NB4 (cell line): Measurements from ENCODE around the gene FARP1.

Source experiments
- MYC ChIP-seq: IDR thresholded peaks from 2 replicates; pipeline ENCODE4 v1.6.1; 2011; ENCODE audit warnings: low read depth, low read length
- POLR2A ChIP-seq: IDR thresholded peaks from 2 replicates; pipeline ENCODE4 v1.6.1; 2011; ENCODE audit warnings: mild to moderate bottlenecking; ENCODE audit not compliant: insufficient read length; ENCODE audit errors: extremely low read depth
- TF ChIP-seq, protein P1 (sequence below): IDR thresholded peaks from one replicate; pipeline ENCODE4 v1.5.1; 2012; ENCODE audit warnings: low read depth, low read length
- TF ChIP-seq, protein P2 (sequence below): IDR thresholded peaks from 2 replicates; pipeline ENCODE4 v1.6.1; 2011; ENCODE audit warnings: low read depth, low read length

DNA sequence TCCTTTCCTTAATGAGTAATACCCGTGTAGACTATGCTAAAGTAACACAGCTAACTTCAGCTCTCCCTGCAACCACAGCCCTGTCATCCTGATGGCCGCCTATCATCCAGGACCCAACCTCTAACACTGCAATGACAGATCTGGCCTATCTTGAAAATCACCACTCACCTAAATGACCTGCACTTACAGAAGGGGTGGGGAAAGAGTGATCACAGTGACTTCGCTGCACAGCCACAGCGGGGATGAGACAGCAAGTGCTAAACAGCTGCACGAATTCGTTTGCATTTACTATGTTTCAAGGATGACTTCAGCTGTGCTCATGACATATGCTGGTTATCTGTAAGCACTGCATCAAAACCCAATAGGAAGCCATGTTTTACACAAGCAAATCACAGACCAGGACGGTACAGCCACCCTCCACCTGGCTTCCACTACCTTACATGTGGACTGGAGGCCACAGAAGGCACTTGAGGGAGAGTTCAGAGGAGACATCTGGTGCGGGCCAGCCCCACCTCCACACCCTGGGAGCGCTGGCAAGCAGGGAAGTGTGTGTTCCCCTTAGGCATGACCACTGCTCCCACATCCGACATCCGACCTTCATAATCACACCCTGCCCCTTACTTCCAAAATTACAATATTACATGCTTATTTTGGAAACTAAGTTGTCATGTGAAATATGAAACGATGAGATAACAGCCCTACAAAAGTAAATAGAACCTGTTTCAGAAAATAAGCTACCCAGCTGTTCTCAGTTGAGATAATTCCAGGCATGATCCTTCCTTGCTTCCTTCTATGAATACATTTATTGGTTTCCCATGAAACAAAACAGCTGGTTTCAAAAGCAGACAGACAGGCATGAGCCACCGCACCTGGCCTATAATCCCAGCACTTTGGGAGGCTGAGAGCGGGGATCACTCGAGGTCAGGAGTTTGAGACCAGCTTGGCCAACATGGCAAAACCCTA is 338.3 kb downstream of the FARP1 start:
- TF ChIP-seq, protein P1, sequence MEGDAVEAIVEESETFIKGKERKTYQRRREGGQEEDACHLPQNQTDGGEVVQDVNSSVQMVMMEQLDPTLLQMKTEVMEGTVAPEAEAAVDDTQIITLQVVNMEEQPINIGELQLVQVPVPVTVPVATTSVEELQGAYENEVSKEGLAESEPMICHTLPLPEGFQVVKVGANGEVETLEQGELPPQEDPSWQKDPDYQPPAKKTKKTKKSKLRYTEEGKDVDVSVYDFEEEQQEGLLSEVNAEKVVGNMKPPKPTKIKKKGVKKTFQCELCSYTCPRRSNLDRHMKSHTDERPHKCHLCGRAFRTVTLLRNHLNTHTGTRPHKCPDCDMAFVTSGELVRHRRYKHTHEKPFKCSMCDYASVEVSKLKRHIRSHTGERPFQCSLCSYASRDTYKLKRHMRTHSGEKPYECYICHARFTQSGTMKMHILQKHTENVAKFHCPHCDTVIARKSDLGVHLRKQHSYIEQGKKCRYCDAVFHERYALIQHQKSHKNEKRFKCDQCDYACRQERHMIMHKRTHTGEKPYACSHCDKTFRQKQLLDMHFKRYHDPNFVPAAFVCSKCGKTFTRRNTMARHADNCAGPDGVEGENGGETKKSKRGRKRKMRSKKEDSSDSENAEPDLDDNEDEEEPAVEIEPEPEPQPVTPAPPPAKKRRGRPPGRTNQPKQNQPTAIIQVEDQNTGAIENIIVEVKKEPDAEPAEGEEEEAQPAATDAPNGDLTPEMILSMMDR, result no peak
- TF ChIP-seq POLR2A (no peak), MYC (no peak)
- TF ChIP-seq, protein P2, sequence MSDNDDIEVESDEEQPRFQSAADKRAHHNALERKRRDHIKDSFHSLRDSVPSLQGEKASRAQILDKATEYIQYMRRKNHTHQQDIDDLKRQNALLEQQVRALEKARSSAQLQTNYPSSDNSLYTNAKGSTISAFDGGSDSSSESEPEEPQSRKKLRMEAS, result no peak
